ENCODE results near the gene SDHB.

The SDHB gene

GRCh38 chr1:17045634-17046333 lies 8.0 kb downstream of the SDHB start:
- DNase-seq (ENCODE audit: low spot score), result peak; percentile 49

DNA sequence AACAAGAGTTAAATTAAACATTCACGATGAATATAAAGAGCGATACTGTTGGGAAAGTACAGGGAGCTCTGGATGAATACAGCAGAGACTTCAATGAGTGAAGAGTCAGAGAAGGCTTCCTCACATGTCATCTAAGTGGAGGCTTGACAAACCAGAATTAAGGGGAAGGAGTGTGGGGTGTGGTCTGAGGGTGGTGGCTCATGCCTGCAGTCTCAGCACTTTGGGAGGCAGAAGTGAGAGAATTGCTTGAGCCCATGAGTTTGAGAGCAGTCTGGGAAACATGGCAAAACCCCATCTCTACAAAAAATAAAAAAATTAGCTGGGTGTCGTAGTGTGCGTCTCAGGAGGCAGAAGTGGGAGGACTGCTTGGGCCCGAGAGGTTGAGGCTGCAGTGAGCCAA lies 8.7 kb downstream of the SDHB start:
- DNase-seq (ENCODE audit: low spot score), result peak; percentile 36

DNA sequence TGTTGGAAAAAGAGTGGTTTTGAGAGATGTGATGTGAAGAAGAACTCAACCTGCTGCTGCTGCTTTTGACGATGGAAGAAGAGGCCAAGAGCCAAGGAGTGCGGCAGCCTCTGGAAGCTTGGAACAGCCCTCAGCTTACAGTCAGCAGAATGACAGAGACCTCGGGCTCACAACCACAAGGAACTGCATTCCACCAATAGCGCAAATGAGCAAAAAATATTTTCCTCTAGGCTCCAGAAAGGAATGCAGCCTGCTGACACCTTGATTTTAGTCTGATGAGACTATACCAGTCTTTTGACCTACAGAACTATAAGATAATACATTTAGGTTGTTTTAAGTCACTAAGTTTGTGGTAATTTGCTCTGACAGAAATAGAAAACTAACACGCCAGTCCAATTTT lies 10.2 kb downstream of the SDHB start:
- DNase-seq (ENCODE audit: low spot score), result no peak

DNA sequence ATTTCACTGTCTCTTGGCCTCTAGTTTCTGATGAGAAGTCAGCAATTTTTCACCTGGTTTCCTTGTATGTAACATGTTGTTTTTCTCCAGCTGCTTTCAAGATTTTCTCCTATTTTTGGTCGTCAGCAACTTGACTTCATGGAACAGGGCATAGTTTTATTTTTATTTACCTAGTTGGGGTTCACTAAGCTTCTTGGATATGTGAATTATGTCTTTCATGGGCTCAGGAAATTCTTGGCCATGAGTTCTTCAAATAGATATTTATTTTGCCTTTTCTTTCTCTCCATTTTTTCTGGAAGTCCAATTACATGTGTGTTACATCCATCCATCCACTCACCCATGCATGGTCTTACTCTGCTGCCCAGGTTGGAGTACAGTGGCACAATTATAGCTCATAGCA lies 13.7 kb downstream of the SDHB start:
- no peak for DNase-seq (ENCODE audit: low spot score)

GRCh38 chr1:17039522-17039921 lies 14.3 kb downstream of the SDHB start:
- DNase-seq (ENCODE audit: low spot score), result no peak

- no peak for DNase-seq (ENCODE audit: low spot score)
These were observed 20.4 kb downstream of the SDHB start for GRCh38 chr1:17033481-17033880.

DNA sequence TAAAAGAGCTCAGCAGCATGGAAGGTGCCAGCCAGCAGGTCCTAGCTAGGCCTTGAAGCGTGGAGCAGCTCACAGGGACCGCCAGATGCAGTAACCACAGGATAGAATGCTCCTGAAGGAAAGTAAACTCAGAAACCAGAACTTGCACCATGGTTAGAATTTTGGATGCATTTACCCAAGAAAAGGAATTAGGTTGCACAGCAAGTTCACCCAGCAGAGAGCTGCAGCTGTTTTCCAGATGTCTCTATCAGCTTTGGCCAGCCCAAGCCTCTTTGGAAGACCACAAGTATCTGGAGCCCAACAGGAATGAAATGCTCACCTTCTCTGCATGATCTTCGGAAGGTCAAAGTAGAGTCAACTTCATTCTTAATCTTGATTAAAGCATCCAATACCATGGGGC lies 21.1 kb downstream of the SDHB start:
- DNase-seq (ENCODE audit: low spot score), result no peak

GRCh38 chr1:17031436-17031835 lies 22.4 kb downstream of the SDHB start:
- DNase-seq (ENCODE audit: low spot score), result no peak

GRCh38 chr1:17030206-17030605 lies 23.6 kb downstream of the SDHB start:
- DNase-seq (ENCODE audit: low spot score), result no peak

- no peak for DNase-seq (ENCODE audit: low spot score)
These were observed 25.1 kb downstream of the SDHB start for GRCh38 chr1:17028662-17029188.

DNA sequence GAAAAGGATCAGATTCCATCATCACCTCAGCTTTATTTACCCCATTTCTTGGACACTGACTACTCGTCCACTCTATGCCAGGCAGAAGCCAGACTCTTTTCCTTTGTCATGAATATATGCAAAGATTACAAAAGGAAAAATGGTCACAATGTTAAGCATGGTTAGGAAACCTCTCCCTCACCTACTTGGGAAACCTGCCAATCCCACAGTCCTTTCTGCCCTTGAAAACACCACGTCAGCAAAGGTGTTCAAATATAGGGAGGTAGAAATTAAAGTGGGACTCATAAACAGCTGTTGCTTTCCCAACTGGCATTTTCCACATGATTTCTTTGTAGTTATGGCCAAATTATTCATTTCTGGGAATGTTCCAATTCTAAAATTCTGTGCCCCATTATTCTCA lies 25.9 kb downstream of the SDHB start:
- no peak for DNase-seq (ENCODE audit: low spot score)

- no peak for DNase-seq (ENCODE audit: low spot score)
These were observed 26.4 kb downstream of the SDHB start for GRCh38 chr1:17027403-17027802.

DNA sequence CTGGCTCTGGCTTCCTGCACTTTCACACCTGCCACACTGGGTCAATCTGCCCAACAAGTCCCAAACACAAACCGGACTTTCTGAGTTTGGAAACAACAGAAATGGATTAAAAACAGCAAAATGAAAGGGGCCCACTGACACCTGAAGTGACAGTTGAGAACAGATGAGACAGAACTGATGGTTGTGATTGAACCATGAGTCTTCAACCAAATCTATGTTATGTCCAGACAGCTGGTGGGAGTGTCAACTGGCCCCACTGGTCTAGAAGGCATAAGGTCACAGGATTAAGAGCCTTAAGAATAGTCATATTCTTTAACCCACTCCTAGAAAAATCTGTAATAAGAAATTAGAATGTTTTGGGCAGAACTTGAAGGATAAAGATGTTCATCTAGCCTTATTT lies 29.1 kb downstream of the SDHB start:
- no peak for DNase-seq (ENCODE audit: low spot score)

GRCh38 chr1:17023573-17023972 lies 30.3 kb downstream of the SDHB start:
- no peak for DNase-seq (ENCODE audit: low spot score)

DNA sequence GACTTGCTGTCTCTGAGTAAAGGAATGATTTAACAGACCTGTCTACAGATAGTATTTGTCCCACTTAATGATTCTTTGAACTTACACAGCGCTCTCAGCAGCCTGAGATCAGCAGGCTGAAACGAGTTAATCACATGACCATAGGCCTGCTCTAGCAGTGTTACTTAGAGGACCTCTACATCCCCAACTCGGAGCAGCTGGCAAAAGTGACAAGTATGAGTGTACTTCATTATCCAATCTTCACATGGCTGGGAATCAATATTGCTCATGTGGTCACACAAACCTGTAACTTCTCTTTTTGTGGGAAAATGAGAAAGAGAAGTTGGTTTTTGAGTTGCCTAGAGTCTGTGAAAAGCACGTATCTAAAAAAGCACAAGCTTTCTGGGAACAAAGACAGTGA lies 30.7 kb downstream of the SDHB start:
- DNase-seq (ENCODE audit: low spot score), result no peak

- DNase-seq (ENCODE audit: low spot score), result no peak
These were observed 31.9 kb downstream of the SDHB start for GRCh38 chr1:17021896-17022295.

GRCh38 chr1:17020502-17020901 lies 33.3 kb downstream of the SDHB start:
- no peak for DNase-seq (ENCODE audit: low spot score)

- DNase-seq (ENCODE audit: low spot score), result no peak
These were observed 35.0 kb downstream of the SDHB start for GRCh38 chr1:17018849-17019248.

DNA sequence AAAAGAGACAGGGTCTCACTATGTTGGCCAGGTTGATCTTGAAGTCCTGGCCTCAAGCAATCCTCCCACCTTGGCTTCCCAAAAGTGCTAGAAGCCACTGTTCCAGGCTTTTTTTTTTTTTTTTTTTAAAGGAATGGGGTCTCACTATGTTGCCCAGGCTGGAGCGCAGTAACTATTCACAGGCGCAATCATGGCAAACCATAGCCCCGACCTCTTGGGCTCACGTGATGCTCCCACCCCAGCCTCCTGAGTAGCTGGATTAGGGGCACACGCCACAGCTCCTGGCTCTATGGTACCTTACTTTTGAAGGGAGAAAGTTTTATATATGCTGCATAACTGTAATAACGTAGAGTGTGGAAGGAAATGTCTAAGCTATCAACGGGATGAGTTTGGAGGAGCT lies 36.4 kb downstream of the SDHB start:
- DNase-seq (ENCODE audit: low spot score), result no peak

DNA sequence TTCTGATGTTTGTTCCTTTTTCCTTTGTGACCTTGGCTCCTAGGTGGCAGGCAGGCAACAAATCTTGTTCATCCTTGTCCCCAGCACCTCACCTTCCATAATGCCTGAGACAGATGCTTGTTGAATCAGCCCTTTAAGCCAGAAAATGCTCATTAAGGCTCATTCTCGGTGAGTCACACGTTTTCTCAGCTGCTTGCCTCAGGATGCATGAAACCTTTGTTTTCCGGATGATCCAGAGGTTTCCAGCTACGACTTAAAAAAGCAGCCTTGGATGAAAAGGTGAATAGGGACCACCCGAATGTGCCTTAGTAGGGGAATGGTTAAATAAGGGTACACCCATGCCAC lies 37.5 kb downstream of the SDHB start:
- DNase-seq (ENCODE audit: low spot score), result no peak

DNA sequence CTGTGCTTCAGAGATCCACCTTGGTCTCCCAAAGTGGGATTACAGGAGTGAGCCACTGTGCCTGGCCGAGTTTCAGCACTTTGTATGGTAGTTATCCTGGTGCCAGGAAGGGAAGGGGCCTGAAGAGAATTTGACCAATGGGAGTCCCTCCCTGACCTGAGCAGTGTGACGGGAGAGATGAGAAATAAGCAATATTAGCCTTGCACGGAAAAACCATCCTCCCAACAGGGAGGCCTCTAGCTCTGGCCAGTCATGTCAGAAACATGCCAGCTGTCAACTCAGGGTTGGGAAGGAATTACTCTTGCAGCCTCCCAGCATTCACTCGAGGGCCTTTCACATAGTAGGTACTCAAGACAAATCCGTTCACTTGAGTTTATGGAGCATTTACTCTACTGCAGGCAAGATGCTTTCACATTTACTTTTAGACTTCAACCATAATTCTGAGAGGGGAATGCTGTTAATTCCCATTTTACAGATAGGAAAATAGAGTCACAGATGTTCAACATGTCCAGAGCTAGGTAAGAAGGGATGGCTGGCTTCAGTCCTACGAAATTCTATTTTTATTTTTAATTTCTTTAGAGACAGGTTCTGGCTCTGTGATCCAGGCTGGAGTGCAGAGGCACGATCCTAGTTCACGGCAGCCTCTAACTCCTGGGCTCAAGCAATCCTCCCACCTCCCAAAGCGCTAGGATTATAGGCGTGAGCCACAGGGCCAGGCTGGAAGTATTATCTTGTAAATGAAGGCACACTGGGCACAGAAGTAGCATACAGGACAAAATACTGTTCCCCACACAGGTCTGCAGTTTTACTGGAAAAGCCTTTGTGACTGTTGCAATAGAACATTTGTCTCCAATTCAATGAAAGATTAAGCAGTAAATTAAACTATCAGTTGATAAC lies 38.9 kb downstream of the SDHB start:
- no peak for DNase-seq (ENCODE audit: low spot score)

DNA sequence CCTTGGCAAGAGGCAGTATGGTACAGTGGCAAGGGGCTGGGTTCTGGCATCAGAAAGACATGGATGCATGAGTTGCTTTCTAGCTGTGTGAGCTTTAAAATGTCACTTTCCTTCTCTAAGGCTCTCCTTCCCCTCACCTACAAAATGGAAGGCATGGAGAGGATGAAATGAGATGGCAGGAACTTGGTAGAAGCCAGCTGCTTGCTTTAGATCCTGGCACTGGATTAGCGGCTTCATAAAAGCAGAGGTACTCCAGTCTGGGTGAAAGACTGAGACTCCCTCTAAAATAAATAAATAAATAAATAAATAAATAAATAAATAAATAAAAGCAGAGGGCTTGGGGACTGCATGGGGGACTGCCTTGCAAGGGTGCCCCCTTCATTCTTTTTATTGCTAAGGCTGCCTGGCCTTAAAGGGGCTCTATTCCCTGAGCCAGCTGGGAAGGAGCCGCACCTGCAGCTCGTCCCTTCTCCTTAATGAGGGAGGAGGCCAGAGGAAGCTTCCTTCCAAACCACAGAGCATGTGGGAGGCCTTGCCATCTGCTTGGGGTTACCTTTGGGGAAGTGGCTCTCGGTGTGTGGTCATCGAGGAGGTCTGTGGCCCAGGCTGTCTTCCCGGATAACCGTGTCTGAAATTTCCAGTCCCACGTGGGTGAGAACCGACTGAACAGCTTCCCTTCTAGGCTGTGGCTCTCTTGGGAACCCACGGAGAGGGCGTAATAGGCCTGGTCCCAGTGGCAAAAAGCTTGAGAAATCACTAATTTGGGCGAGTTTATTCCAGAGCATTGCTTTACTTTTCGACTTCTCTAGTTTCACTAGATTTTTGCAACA lies 40.1 kb downstream of the SDHB start:
- DNase-seq (ENCODE audit: low spot score), result peak; percentile 13
